OCI-LY3 (cell line): ENCODE measurements around the gene SCN3A.

Experiments
- CTCF ChIP-seq: fragments of 200-600, 300-600 bp; sonication (generic); IDR thresholded peaks from 2 replicates; pipeline ENCODE4 v1.5.1; 2014; ENCODE audit warnings: antibody characterized with exemption, low read length, low read depth
- EZH2phosphoT487 ChIP-seq: fragments of 200-600 bp; shearing (Covaris generic); IDR thresholded peaks from 2 replicates; pipeline ENCODE4 v1.6.1; 2018; ENCODE audit warnings: antibody characterized with exemption, mixed run types, low read depth

- TF ChIP-seq CTCF (no peak), EZH2phosphoT487 (no peak)
These were observed 15.6 kb upstream of the SCN3A start for GRCh38 chr2:165219481-165219880.
